ENCODE measurements around the gene DPEP2. TPM values are rescaled to one million over a fixed set of nuclear protein-coding genes. Genes with fewer than 3 reads are reported as not detected.
"Not testable (repeated sequence)": the region's sequence is repeated elsewhere in the genome, so short reads cannot be mapped to it uniquely, and the experiment has no call there.

Gene DPEP2
- total RNA-seq: 100 to 1,000 TPM; 106 to 119 TPM
- 10 to 100 TPM; 46.9 to 58.8 TPM for polyA plus RNA-seq

GRCh38 chr16:67998779-67999688, at the start of gene DPEP2:
Gene DPEP2, minus strand, starts transcription at chr16:67999484. Its CDS starts 6,272 bp downstream, at chr16:67993212.
- peak within 1 kb of the TSS; percentile 60 for H3K27ac ChIP-seq (ENCODE audit: low read depth, low read length)
- not testable (repeated sequence) for H3K36me3 ChIP-seq (ENCODE audit: insufficient read depth, low read length); H3K36me3 Mint-ChIP-seq; H3K27me3 Mint-ChIP-seq; H3K9me3 ChIP-seq (ENCODE audit: control insufficient read depth in 1 of 2, low read length in 2 of 2); H3K9me3 Mint-ChIP-seq; H3K27me3 ChIP-seq (ENCODE audit: insufficient read depth, low read length)
- ChIA-PET POLR2A (ENCODE audit: partially characterized antibody) (interaction anchor here (0.7 to 6.2 kb wide), 21 partner anchors 8 to 436 kb away, joined by 3 to 95 read pairs (median 6); partner anchors contain the start of genes CTCF, DDX28, DPEP2NB and DUS2), CTCF (ENCODE audit: partially characterized antibody) (interaction anchor here (0.6 to 6.5 kb wide), 10 partner anchors 9 to 182 kb away, joined by 3 to 45 read pairs (median 4); partner anchors contain the start of genes DDX28 and DUS2)
- H3K4me1 Mint-ChIP-seq: peaks cover 37 to 80% (median 54%) of the 10 kb centered on the region in 4 donors
- H3K4me3 Mint-ChIP-seq: peak within 1 kb of the TSS; percentile 84 to 96 (median 88)
- intact Hi-C loops (cut with micrococcal nuclease): loop anchor here (1.0 kb wide), 1 partner anchor 64 kb away; no protein-coding TSS in a partner anchor
- H3K4me3 ChIP-seq (ENCODE audit: low read length in 2 of 2): peak within 1 kb of the TSS; percentile 41 to 45
- peak within 1 kb of the TSS; percentile 84 to 99 (median 95) for H3K27ac Mint-ChIP-seq
- peaks cover 80% of the 10 kb centered on the region for H3K4me1 ChIP-seq (ENCODE audit: insufficient read depth, low read length)
- peak; percentile 56 to 68 (median 59) for DNase-seq

- ChIA-PET POLR2A (ENCODE audit: partially characterized antibody) (interaction anchor here (1.3 kb wide), 1 partner anchor 37 kb away, joined by 4 read pairs; the partner anchor contains the start of gene NFATC3), CTCF (ENCODE audit: partially characterized antibody) (interaction anchor here (0.5 to 1.4 kb wide), 5 partner anchors 9 to 231 kb away, joined by 3 to 5 read pairs (median 5); no protein-coding TSS in a partner anchor)
- H3K27ac ChIP-seq (ENCODE audit: low read depth, low read length): no peak overlapping the region
- Mint-ChIP-seq H3K36me3 (peaks cover 13 to 20% of the 10 kb centered on the region in 2 donors), H3K9me3 (no peaks in the 10 kb centered on the region), H3K4me3 (no peak overlapping the region), H3K27ac (no peak overlapping the region), H3K4me1 (peaks cover 0 to 5% (median 3%) of the 10 kb centered on the region in 4 donors), H3K27me3 (no peaks in the 10 kb centered on the region)
- H3K27me3 ChIP-seq (ENCODE audit: insufficient read depth, low read length): no peaks in the 10 kb centered on the region
- DNase-seq: no peak
- H3K4me1 ChIP-seq (ENCODE audit: insufficient read depth, low read length): no peaks in the 10 kb centered on the region
- peaks cover 11% of the 10 kb centered on the region for H3K36me3 ChIP-seq (ENCODE audit: insufficient read depth, low read length)
- intact Hi-C loops (cut with micrococcal nuclease): no loop called here
- H3K9me3 ChIP-seq (ENCODE audit: control insufficient read depth in 1 of 2, low read length in 2 of 2): no peaks in the 10 kb centered on the region
- no peak overlapping the region for H3K4me3 ChIP-seq (ENCODE audit: low read length in 2 of 2)
Measured at GRCh38 chr16:68047987-68048386, 48.7 kb upstream of the DPEP2 start.

- ChIA-PET CTCF (ENCODE audit: partially characterized antibody) (interaction anchor here (0.5 to 1.2 kb wide), 7 partner anchors 23 to 173 kb away, joined by 3 to 4 read pairs (median 3); partner anchors contain the start of gene EDC4), POLR2A (ENCODE audit: partially characterized antibody) (no interaction called here)
- H3K27ac Mint-ChIP-seq: no peak overlapping the region
- no peak for DNase-seq
- Histone ChIP-seq H3K27me3 (ENCODE audit: insufficient read depth, low read length) (no peaks in the 10 kb centered on the region), H3K27ac (ENCODE audit: low read depth, low read length) (no peak overlapping the region), H3K9me3 (ENCODE audit: control insufficient read depth in 1 of 2, low read length in 2 of 2) (no peaks in the 10 kb centered on the region), H3K4me1 (ENCODE audit: insufficient read depth, low read length) (no peaks in the 10 kb centered on the region), H3K36me3 (ENCODE audit: insufficient read depth, low read length) (peaks cover 11% of the 10 kb centered on the region), H3K4me3 (ENCODE audit: low read length in 2 of 2) (no peak overlapping the region)
- H3K27me3 Mint-ChIP-seq: no peaks in the 10 kb centered on the region
- no peak overlapping the region for H3K4me3 Mint-ChIP-seq
- no peaks in the 10 kb centered on the region for H3K9me3 Mint-ChIP-seq
- intact Hi-C loops (cut with micrococcal nuclease): no loop called here
- peaks cover 8 to 17% of the 10 kb centered on the region in 2 donors for H3K36me3 Mint-ChIP-seq
- H3K4me1 Mint-ChIP-seq: peaks cover 0 to 5% (median 2%) of the 10 kb centered on the region in 4 donors
Measured at GRCh38 chr16:68046106-68046505, 46.8 kb upstream of the DPEP2 start.

- intact Hi-C loops (cut with micrococcal nuclease): loop anchor here (2.0 kb wide), 1 partner anchor 521 kb away; no protein-coding TSS in a partner anchor
- Mint-ChIP-seq H3K27me3 (no peaks in the 10 kb centered on the region), H3K9me3 (no peaks in the 10 kb centered on the region), H3K36me3 (peaks cover 11 to 14% of the 10 kb centered on the region in 2 donors), H3K4me3 (no peak overlapping the region), H3K27ac (peak overlapping the region in 1 of 7 donors; percentile 15), H3K4me1 (peaks cover 6 to 18% (median 10%) of the 10 kb centered on the region in 4 donors)
- ChIA-PET POLR2A (ENCODE audit: partially characterized antibody) (no interaction called here), CTCF (ENCODE audit: partially characterized antibody) (interaction anchor here (0.9 to 6.5 kb wide), 17 partner anchors 11 to 226 kb away, joined by 3 to 73 read pairs (median 18); partner anchors contain the start of genes DDX28, DPEP2, DUS2 and NFATC3)
- no peak for DNase-seq
- Histone ChIP-seq H3K36me3 (ENCODE audit: insufficient read depth, low read length) (no peaks in the 10 kb centered on the region), H3K4me3 (ENCODE audit: low read length in 2 of 2) (no peak overlapping the region), H3K4me1 (ENCODE audit: insufficient read depth, low read length) (peaks cover 9% of the 10 kb centered on the region), H3K9me3 (ENCODE audit: control insufficient read depth in 1 of 2, low read length in 2 of 2) (no peaks in the 10 kb centered on the region), H3K27me3 (ENCODE audit: insufficient read depth, low read length) (no peaks in the 10 kb centered on the region), H3K27ac (ENCODE audit: low read depth, low read length) (no peak overlapping the region)
Measured at GRCh38 chr16:68041783-68042182, 42.5 kb upstream of the DPEP2 start.

GRCh38 chr16:68040506-68041288, 41.4 kb upstream of the DPEP2 start:
- no peaks in the 10 kb centered on the region for H3K27me3 ChIP-seq (ENCODE audit: insufficient read depth, low read length)
- Mint-ChIP-seq H3K4me3 (no peak overlapping the region), H3K9me3 (no peaks in the 10 kb centered on the region), H3K4me1 (peaks cover 6 to 16% (median 12%) of the 10 kb centered on the region in 4 donors), H3K36me3 (peaks cover 11 to 14% of the 10 kb centered on the region in 2 donors), H3K27me3 (no peaks in the 10 kb centered on the region), H3K27ac (peak overlapping the region; percentile 29 to 77 (median 44))
- H3K27ac ChIP-seq (ENCODE audit: low read depth, low read length): no peak overlapping the region
- intact Hi-C loops (cut with micrococcal nuclease): loop anchor here (1.0 to 2.0 kb wide), 6 partner anchors 47 to 520 kb away; no protein-coding TSS in a partner anchor
- CTCF ChIA-PET (ENCODE audit: partially characterized antibody): interaction anchor here (0.6 to 6.5 kb wide), 44 partner anchors 8 to 535 kb away, joined by 3 to 73 read pairs (median 6); partner anchors contain the start of genes DDX28, DPEP2, DUS2 and NFATC3
- peak; percentile 84 to 88 (median 85) for DNase-seq
- H3K4me1 ChIP-seq (ENCODE audit: insufficient read depth, low read length): peaks cover 9% of the 10 kb centered on the region
- POLR2A ChIA-PET (ENCODE audit: partially characterized antibody): interaction anchor here (0.6 to 2.3 kb wide), 18 partner anchors 15 to 196 kb away, joined by 3 to 14 read pairs (median 4); partner anchors contain the start of genes DDX28, DPEP2, DUS2 and NRN1L
- H3K4me3 ChIP-seq (ENCODE audit: low read length in 2 of 2): no peak overlapping the region
- no peaks in the 10 kb centered on the region for H3K9me3 ChIP-seq (ENCODE audit: control insufficient read depth in 1 of 2, low read length in 2 of 2)
- no peaks in the 10 kb centered on the region for H3K36me3 ChIP-seq (ENCODE audit: insufficient read depth, low read length)

- no peaks in the 10 kb centered on the region for H3K36me3 ChIP-seq (ENCODE audit: insufficient read depth, low read length)
- H3K4me3 ChIP-seq (ENCODE audit: low read length in 2 of 2): no peak overlapping the region
- H3K27ac ChIP-seq (ENCODE audit: low read depth, low read length): no peak overlapping the region
- intact Hi-C loops (cut with micrococcal nuclease): no loop called here
- H3K27me3 ChIP-seq (ENCODE audit: insufficient read depth, low read length): no peaks in the 10 kb centered on the region
- H3K4me1 Mint-ChIP-seq: peaks cover 6 to 16% (median 13%) of the 10 kb centered on the region in 4 donors
- peak overlapping the region in 1 of 8 donors; percentile 15 for H3K4me3 Mint-ChIP-seq
- H3K4me1 ChIP-seq (ENCODE audit: insufficient read depth, low read length): peaks cover 9% of the 10 kb centered on the region
- DNase-seq: no peak
- peaks cover 11 to 14% of the 10 kb centered on the region in 2 donors for H3K36me3 Mint-ChIP-seq
- H3K9me3 ChIP-seq (ENCODE audit: control insufficient read depth in 1 of 2, low read length in 2 of 2): no peaks in the 10 kb centered on the region
- CTCF ChIA-PET (ENCODE audit: partially characterized antibody): interaction anchor here (0.7 to 6.5 kb wide), 9 partner anchors 9 to 222 kb away, joined by 3 to 73 read pairs (median 38); partner anchors contain the start of genes DPEP2 and NRN1L
- no peaks in the 10 kb centered on the region for H3K9me3 Mint-ChIP-seq
- POLR2A ChIA-PET (ENCODE audit: partially characterized antibody): no interaction called here
- H3K27me3 Mint-ChIP-seq: no peaks in the 10 kb centered on the region
- H3K27ac Mint-ChIP-seq: peak overlapping the region in 1 of 7 donors; percentile 35
Measured at GRCh38 chr16:68037841-68038597, 38.7 kb upstream of the DPEP2 start.

Measured in CD4-positive, alpha-beta memory T cell (primary cell).